Raji (cell line): ENCODE data around the gene UNC5C.

ENCODE experiments used
- POLR2A ChIP-seq: IDR thresholded peaks from 2 replicates; pipeline ENCODE4 v1.6.1; 2011; ENCODE audit warnings: low read depth, low read length, control low read depth; ENCODE audit not compliant: insufficient read depth

Gene UNC5C

GRCh38 chr4:95535180-95535579, 13.6 kb downstream of the UNC5C start:
- no peak for TF ChIP-seq POLR2A

GRCh38 chr4:95534032-95534431, 14.7 kb downstream of the UNC5C start:
- TF ChIP-seq POLR2A = no peak

- TF ChIP-seq POLR2A = no peak
Measured at GRCh38 chr4:95533254-95533653, 15.5 kb downstream of the UNC5C start.

GRCh38 chr4:95532305-95532704, 16.5 kb downstream of the UNC5C start:
- TF ChIP-seq POLR2A = no peak

GRCh38 chr4:95531141-95531540, 17.6 kb downstream of the UNC5C start:
- TF ChIP-seq POLR2A = no peak

GRCh38 chr4:95529946-95530345, 18.8 kb downstream of the UNC5C start:
- TF ChIP-seq POLR2A = no peak

GRCh38 chr4:95528388-95528948, 20.3 kb downstream of the UNC5C start:
- TF ChIP-seq POLR2A = no peak

- TF ChIP-seq POLR2A = no peak
Measured at GRCh38 chr4:95526075-95526474, 22.7 kb downstream of the UNC5C start.

GRCh38 chr4:95524729-95525128, 24.0 kb downstream of the UNC5C start:
- no peak for TF ChIP-seq POLR2A

GRCh38 chr4:95524184-95524583, 24.6 kb downstream of the UNC5C start:
- no peak for TF ChIP-seq POLR2A

- no peak for TF ChIP-seq POLR2A
Measured at GRCh38 chr4:95522682-95523530, 25.9 kb downstream of the UNC5C start.

GRCh38 chr4:95517576-95518345, 31.0 kb downstream of the UNC5C start:
- TF ChIP-seq POLR2A = no peak

- no peak for TF ChIP-seq POLR2A
Measured at GRCh38 chr4:95516528-95517017, 32.2 kb downstream of the UNC5C start.

- no peak for TF ChIP-seq POLR2A
Measured at GRCh38 chr4:95515589-95515988, 33.2 kb downstream of the UNC5C start.

GRCh38 chr4:95513022-95513421, 35.8 kb downstream of the UNC5C start:
- no peak for TF ChIP-seq POLR2A

- no peak for TF ChIP-seq POLR2A
Measured at GRCh38 chr4:95511477-95511876, 37.3 kb downstream of the UNC5C start.
